HTERT RPE-1 (cell line): Measurements from ENCODE around the gene FHIP2A.
"Not testable (repeated sequence)": the region's sequence is repeated elsewhere in the genome, so short reads cannot be mapped to it uniquely, and the experiment has no call there.

Source experiments
- in situ Hi-C: fragments of 300-500 bp; cut with MboI; formaldehyde crosslinking; loops from 4 replicates; pipeline ENCODE4 v1.14.3; 2020; ENCODE audit warnings: low sequenced_read_pairs

The FHIP2A gene

GRCh38 chr10:114856544-114857287, 35.1 kb downstream of the FHIP2A start:
- in situ Hi-C loops, result no loop called here

- in situ Hi-C loops, result not testable (repeated sequence)
These were observed 35.6 kb downstream of the FHIP2A start for GRCh38 chr10:114857288-114857565.

GRCh38 chr10:114857922-114858629, 36.5 kb downstream of the FHIP2A start:
- in situ Hi-C loops, result no loop called here

GRCh38 chr10:114859222-114859621, 37.6 kb downstream of the FHIP2A start:
- in situ Hi-C loops, result no loop called here

GRCh38 chr10:114862456-114862855, 40.9 kb downstream of the FHIP2A start:
- in situ Hi-C loops, result no loop called here

- in situ Hi-C loops, result no loop called here
These were observed 45.8 kb downstream of the FHIP2A start for GRCh38 chr10:114867365-114867764.

GRCh38 chr10:114868870-114869519, 47.4 kb downstream of the FHIP2A start:
- in situ Hi-C loops, result no loop called here

GRCh38 chr10:114869520-114869892, 47.9 kb downstream of the FHIP2A start:
- in situ Hi-C loops, result no loop called here

- in situ Hi-C loops, result no loop called here
These were observed 48.9 kb downstream of the FHIP2A start for GRCh38 chr10:114870486-114870885.

GRCh38 chr10:114871379-114871778, 49.8 kb downstream of the FHIP2A start:
- in situ Hi-C loops, result no loop called here
